GM10847 (cell line): ENCODE results near the gene PCED1B.

Experiments
- POLR2A ChIP-seq: IDR thresholded peaks from 2 replicates; pipeline ENCODE4 v1.6.1; 2011; ENCODE audit not compliant: insufficient read length; ENCODE audit errors: extremely low read depth

Gene PCED1B

DNA sequence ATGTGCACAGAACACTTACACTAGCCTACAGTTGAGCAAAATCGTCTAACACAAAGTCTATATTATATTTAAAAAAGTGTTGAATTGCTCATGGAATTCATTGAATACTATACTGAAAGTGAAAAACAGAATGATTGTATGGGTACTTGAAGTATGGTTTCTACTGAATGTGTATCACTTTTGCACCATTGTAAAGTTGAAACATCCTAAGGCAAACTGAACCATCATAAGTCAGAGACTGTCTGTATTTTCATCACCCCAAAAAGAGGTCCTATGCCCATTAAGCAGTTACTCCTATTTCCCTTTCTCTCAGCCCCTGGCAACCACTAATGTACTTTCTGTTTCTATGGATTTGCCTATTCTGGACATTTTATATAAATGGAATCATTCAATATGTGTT lies 4.8 kb downstream of the PCED1B start:
- TF ChIP-seq POLR2A: no peak

DNA sequence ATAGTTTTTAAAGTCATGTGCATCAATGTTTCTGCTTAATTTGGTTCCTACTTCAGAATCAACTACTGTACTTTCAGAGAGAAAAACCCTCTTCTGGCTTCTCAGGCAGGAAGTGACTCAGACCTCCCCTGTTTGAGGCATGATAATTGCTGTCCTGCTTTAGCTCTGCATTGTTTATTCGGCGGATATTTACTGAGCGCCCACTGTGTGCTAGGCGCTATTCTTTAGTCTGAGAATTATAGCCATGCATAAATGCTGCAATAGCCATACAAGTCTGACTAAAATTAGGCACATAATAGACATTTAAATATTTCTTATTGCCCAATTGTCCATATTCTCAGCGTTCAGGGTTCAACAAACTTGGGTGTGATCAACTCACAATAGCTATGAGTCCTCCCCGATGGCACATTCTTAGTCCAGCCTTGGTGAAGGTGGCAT lies 6.4 kb downstream of the PCED1B start:
- no peak for TF ChIP-seq POLR2A

DNA sequence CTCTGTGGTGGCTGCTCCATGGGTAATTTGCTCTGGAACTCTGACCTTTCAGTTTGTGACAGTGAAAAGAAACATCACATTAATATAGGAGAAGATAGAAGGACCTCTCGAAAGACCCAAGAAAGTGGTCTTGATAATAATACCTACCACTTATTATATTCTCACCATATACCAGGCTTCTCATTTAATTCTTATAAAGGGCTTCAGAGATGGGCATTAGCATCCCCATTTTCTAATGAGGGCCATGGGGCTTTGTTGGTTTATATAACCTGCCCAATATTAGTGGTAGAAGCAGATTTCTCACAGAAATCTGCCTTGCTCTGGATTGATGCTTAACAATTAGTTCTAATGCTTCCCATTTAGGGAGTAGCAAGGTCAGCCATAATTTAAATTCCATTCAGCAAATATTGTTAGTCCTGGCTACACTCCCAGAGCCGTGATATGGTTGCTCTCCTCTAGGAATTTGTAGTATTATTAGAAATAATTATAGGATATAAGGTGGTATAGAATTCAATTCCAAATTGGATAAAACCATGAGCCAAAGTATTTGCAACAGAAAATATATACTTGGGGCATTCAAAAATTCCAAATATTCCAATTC lies 7.8 kb downstream of the PCED1B start:
- TF ChIP-seq POLR2A: no peak

- no peak for TF ChIP-seq POLR2A
These were observed 8.9 kb downstream of the PCED1B start for GRCh38 chr12:47088021-47088944.

- TF ChIP-seq POLR2A: no peak
These were observed 11.6 kb downstream of the PCED1B start for GRCh38 chr12:47091009-47091408.

DNA sequence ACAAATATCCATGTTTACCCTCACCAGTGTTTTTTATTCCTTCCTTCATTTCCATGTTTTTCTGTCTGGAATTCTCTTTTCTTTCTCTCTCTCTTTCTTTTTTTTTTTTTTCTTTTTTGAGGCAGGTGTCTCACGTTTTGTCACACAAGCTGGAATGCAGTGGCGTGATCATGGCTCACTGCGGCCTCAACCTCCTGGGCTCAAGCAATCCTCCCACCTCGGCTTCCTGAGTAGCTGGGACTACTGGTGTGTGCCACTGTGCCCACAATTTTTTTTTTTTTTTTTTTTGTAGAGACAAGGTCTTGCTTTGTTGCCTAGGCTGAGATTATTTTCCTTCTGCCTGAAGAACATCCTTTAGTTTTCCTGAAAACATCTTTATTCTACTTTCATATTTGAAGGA lies 15.4 kb downstream of the PCED1B start:
- no peak for TF ChIP-seq POLR2A

GRCh38 chr12:47095446-47096236 lies 16.2 kb downstream of the PCED1B start:
- no peak for TF ChIP-seq POLR2A

- no peak for TF ChIP-seq POLR2A
These were observed 18.0 kb downstream of the PCED1B start for GRCh38 chr12:47097276-47097896.

DNA sequence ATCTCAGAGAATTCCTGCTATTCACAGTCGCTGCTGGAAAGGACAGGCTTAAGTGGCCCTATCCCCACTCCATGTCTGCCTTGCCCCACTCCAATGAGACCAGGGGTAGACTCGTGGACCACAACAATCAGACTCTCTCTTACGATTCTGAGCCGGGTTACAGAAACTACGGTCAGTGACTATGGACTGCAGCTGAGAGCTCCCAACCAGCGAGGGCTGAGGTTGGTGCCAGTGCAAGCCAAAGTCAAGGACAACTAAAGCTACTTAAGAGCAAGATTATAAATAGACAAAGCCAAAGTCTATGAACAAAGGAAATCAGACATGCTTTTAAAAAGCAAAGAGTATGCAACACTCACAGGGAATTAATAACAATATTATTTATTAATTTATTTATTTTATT lies 18.7 kb downstream of the PCED1B start:
- no peak for TF ChIP-seq POLR2A

- TF ChIP-seq POLR2A: no peak
These were observed 20.2 kb downstream of the PCED1B start for GRCh38 chr12:47099610-47100009.

- no peak for TF ChIP-seq POLR2A
These were observed 20.7 kb downstream of the PCED1B start for GRCh38 chr12:47100160-47100559.

- no peak for TF ChIP-seq POLR2A
These were observed 23.0 kb downstream of the PCED1B start for GRCh38 chr12:47102406-47102805.

- TF ChIP-seq POLR2A: no peak
These were observed 23.6 kb downstream of the PCED1B start for GRCh38 chr12:47102845-47103651.

DNA sequence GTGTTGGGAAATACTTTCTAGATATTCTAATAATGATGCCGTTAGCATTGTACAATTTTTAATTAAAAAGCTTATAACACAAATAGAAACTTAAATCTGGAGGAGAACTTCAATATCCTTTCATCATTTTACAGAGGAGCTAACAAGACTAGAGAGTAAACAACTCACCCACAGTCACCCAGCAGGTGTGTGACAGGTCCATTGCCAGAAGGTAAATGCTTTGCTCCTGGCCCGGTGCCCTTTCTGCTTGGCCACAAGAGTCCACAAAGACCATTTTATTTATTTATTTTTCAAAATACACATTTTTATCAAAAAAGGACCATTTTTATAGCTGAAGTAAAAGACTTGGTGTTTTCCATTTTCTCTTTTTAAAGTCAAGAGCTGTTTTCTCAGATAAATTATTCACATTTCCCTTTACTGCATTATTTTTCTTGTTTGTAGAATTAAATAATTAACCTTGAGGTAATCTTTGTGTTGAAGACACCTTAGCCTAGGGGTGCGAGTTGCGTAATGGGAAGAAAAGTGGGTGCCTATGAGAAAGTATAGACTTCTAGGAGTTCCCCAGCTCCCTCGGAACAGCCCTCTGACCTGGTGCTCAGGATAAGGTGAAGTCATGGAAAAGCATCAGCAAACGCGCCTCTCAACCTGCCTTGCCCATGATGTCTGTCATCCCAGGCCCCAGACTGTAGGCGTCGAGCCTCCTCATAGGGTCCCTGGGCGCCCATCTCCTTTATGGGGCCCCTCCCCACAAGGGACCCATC lies 26.7 kb downstream of the PCED1B start:
- no peak for TF ChIP-seq POLR2A
